Lower leg skin (tissue), 4 donors: ENCODE results near the gene ZFYVE28. TPM values are rescaled to one million over a fixed set of nuclear protein-coding genes. Genes with fewer than 3 reads are reported as not detected.

Experiments
- DNase-seq, 2 donors: peaks; one replicate each; pipeline ENCODE4 v3.0.0-alpha.2; 2019; ENCODE audit warnings: low spot score in 2 of 2
- H3K4me3 ChIP-seq: fragments of 200-600 bp; sonication (generic); 2 replicates; pipeline ENCODE4 v1.5.1; 2017; ENCODE audit warnings: mild to moderate bottlenecking, low read depth; ENCODE audit not compliant: poor library complexity, severe bottlenecking
- POLR2A ChIP-seq, 2 donors: fragments of 450-650 bp; IDR thresholded peaks; one replicate each; pipeline ENCODE4 v1.6.1; 2016 to 2017; ENCODE audit warnings: antibody characterized with exemption in 2 of 2, mild to moderate bottlenecking in 1 of 2, moderate library complexity in 1 of 2
- WGBS, 2 donors: methylation state at CpG; one replicate each; pipeline ENCODE4 v1.1.5; 2018; 5-methylcytosine and 5-hydroxymethylcytosine counted together
- intact Hi-C: fragments of 100-400 bp; cut with DNase I; formaldehyde crosslinking; loops from one replicate; pipeline ENCODE4 v1.15.0; 2023; ENCODE audit warnings: low total_unique reads
- total RNA-seq, 4 donors: library from RNA; depleted of rRNA; stranded (reverse); fragments of >200 nt; gene quantifications; one replicate each; pipeline ENCODE4 v1.1.0, GENCODE V29; 2016
- TF ChIP-seq, protein P1 (sequence below), 3 donors: fragments of 450-650 bp; IDR thresholded peaks; one replicate each; pipeline ENCODE4 v1.5.1; 2016; ENCODE audit warnings: antibody characterized with exemption in 3 of 3, mild to moderate bottlenecking in 3 of 3, moderate library complexity in 2 of 3

The ZFYVE28 gene
- total RNA-seq, 4 donors from 2014 or later = 5.0 to 12.8 (median 9.9) TPM

DNA sequence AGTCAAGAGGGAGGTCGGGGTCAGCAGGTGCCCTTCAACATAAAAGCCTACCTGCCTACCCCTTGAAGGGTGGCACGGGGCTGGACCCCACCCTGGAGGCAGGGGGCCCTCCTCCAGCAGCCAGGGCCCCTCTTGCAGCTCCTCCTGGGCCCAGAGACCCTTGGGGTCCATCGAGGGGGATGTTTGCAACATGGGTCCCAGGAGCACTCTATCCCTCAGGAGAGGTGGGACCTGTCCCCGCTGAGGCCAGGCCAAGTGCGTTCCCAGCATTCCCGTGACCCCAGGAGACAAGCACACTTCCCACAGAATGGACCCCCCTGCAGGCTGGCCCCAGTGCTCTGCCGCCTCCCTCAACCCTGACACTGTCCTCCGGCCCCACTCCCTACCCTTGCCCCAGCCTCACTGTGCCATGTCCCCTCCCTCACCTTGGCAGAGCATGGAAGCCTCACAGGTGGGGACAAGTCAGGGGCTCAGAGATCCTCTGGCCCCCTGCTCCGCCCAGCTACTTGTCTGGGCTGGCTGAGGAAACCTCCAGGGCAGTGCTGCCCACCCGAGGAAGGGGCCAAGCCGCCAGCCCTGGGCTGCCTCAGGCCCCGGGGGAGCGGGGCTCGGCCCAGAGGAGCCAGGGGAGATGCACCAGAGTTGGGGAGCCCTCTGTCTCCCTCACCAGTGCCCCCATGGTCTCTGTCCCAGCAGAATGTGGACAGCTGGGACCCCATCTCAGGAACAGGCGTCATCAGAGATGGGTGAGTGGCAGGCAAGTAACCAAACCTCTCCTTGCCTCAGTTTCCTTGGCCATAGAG lies 158.7 kb downstream of the ZFYVE28 start:
- TF ChIP-seq, protein P1, sequence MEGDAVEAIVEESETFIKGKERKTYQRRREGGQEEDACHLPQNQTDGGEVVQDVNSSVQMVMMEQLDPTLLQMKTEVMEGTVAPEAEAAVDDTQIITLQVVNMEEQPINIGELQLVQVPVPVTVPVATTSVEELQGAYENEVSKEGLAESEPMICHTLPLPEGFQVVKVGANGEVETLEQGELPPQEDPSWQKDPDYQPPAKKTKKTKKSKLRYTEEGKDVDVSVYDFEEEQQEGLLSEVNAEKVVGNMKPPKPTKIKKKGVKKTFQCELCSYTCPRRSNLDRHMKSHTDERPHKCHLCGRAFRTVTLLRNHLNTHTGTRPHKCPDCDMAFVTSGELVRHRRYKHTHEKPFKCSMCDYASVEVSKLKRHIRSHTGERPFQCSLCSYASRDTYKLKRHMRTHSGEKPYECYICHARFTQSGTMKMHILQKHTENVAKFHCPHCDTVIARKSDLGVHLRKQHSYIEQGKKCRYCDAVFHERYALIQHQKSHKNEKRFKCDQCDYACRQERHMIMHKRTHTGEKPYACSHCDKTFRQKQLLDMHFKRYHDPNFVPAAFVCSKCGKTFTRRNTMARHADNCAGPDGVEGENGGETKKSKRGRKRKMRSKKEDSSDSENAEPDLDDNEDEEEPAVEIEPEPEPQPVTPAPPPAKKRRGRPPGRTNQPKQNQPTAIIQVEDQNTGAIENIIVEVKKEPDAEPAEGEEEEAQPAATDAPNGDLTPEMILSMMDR (IDR thresholded peaks at IDR 0.05) = no peak
- TF ChIP-seq POLR2A (IDR thresholded peaks at IDR 0.05) = no peak
- WGBS, 2 donors = 64 to 73% methylated on average over 14 of the region's 15 CpGs
- no peak overlapping the region for H3K4me3 ChIP-seq
- intact Hi-C loops = no loop called here
- peak in 1 of 2 donors; percentile 81 for DNase-seq

- intact Hi-C loops = no loop called here
- TF ChIP-seq POLR2A (IDR thresholded peaks at IDR 0.05) = no peak
- TF ChIP-seq, protein P1 (IDR thresholded peaks at IDR 0.05) = no peak
- 59 to 74% methylated on average over 7 to 12 of the region's 13 CpGs for WGBS, 2 donors
- DNase-seq = peak in 1 of 2 donors; percentile 81
- H3K4me3 ChIP-seq = no peak overlapping the region
Observed at GRCh38 chr4:2259036-2259540, 159.4 kb downstream of the ZFYVE28 start.

- H3K4me3 ChIP-seq = no peak overlapping the region
- WGBS, 2 donors = 78 to 88% methylated on average over 13 to 14 of the region's 18 CpGs
- TF ChIP-seq, protein P1 (IDR thresholded peaks at IDR 0.05) = no peak
- TF ChIP-seq POLR2A (IDR thresholded peaks at IDR 0.05) = no peak
- intact Hi-C loops = no loop called here
- peak; percentile 13 to 82 for DNase-seq
Observed at GRCh38 chr4:2258091-2259035, 160.1 kb downstream of the ZFYVE28 start.

- WGBS, 2 donors = 69 to 79% methylated on average over 6 to 14 of the region's 14 CpGs
- H3K4me3 ChIP-seq = no peak overlapping the region
Observed at GRCh38 chr4:2257361-2258081, 160.9 kb downstream of the ZFYVE28 start.

DNA sequence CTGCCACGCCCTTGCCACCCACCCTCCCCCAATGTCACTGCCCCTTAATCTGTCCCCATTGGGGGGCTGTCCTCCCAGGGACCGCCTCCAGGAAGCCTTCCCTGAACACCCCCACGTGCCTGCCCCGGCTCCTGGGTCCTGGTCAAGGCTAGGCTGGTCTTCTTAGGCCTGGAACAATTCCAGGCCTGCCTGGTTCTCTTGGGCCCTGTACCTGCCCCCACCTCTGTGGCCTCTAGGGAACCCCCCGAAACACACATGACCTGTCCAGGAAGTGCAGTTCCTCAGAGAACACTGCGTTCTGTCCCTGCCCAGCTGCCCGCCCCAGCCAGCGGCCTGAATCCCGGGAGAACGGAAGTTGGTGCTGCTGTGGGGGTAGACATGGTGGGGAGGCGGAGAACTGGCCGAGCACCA lies 161.7 kb downstream of the ZFYVE28 start:
- intact Hi-C loops = no loop called here
- no peak overlapping the region for H3K4me3 ChIP-seq
- TF ChIP-seq, protein P1 (IDR thresholded peaks at IDR 0.05) = no peak
- TF ChIP-seq POLR2A (IDR thresholded peaks at IDR 0.05) = no peak
- WGBS, 2 donors = 63 to 67% methylated on average over 12 of the region's 12 CpGs
- peak; percentile 37 to 88 for DNase-seq

More at GRCh38 chr4:2257361-2258081, 160.9 kb downstream of the ZFYVE28 start:
- TF ChIP-seq, protein P1 (IDR thresholded peaks at IDR 0.05) = no peak
- TF ChIP-seq POLR2A (IDR thresholded peaks at IDR 0.05) = no peak
- intact Hi-C loops = no loop called here
- peak; percentile 12 to 84 for DNase-seq
